HepG2 (cell line): ENCODE results near the gene PRTN3. TPM values are rescaled to one million over a fixed set of nuclear protein-coding genes. Genes with fewer than 3 reads are reported as not detected.

Experiments used
- AKNA ChIP-seq: sonication (generic); formaldehyde crosslinking; IDR thresholded peaks from 2 replicates; pipeline ENCODE4 v1.4.0; 2020; ENCODE audit warnings: missing genetic modification reagents, borderline replicate concordance
- JDP2 ChIP-seq: sonication (generic); formaldehyde crosslinking; IDR thresholded peaks from 2 replicates; pipeline ENCODE4 v1.8.1; 2022; ENCODE audit warnings: missing genetic modification reagents, borderline replicate concordance
- MXD1 ChIP-seq: sonication (generic); formaldehyde crosslinking; IDR thresholded peaks from 2 replicates; pipeline ENCODE4 v1.4.0; 2020; ENCODE audit warnings: mild to moderate bottlenecking, missing genetic modification reagents
- PHF20 ChIP-seq: sonication (generic); formaldehyde crosslinking; IDR thresholded peaks from 2 replicates; pipeline ENCODE4 v1.5.0; 2020; ENCODE audit warnings: mild to moderate bottlenecking, missing genetic modification reagents
- REPIN1 ChIP-seq: sonication (generic); formaldehyde crosslinking; IDR thresholded peaks from 2 replicates; pipeline ENCODE4 v1.8.0; 2022; ENCODE audit warnings: missing genetic modification reagents, low read depth, mild to moderate bottlenecking, borderline replicate concordance
- RFX1 ChIP-seq: fragments of 450-650 bp; IDR thresholded peaks from 2 replicates; pipeline ENCODE4 v1.6.1; 2017
- SAFB2 ChIP-seq: sonication (generic); formaldehyde crosslinking; IDR thresholded peaks from 2 replicates; pipeline ENCODE4 v1.5.1; 2020; ENCODE audit warnings: missing genetic modification reagents, low read depth, mild to moderate bottlenecking, borderline replicate concordance
- TBL1XR1 ChIP-seq: fragments of 150-350 bp; IDR thresholded peaks from 2 replicates; pipeline ENCODE4 v1.6.1; 2014; ENCODE audit warnings: borderline replicate concordance, low read length; ENCODE audit not compliant: partially characterized antibody
- ZEB1 ChIP-seq: IDR thresholded peaks from 2 replicates; pipeline ENCODE4 v1.6.1; 2012; ENCODE audit warnings: mild to moderate bottlenecking, low read depth, inconsistent platforms; ENCODE audit not compliant: insufficient replicate concordance
- ZFP36L1 ChIP-seq: sonication (generic); formaldehyde crosslinking; IDR thresholded peaks from 2 replicates; pipeline ENCODE4 v1.8.0; 2022; ENCODE audit warnings: mild to moderate bottlenecking, missing genetic modification reagents, moderate library complexity
- ZNF549 ChIP-seq: sonication (generic); formaldehyde crosslinking; IDR thresholded peaks from 2 replicates; pipeline ENCODE4 v1.5.0; 2020; ENCODE audit warnings: missing genetic modification reagents
- ZNF616 ChIP-seq: sonication (generic); formaldehyde crosslinking; IDR thresholded peaks from 2 replicates; pipeline ENCODE4 v1.5.0; 2020; ENCODE audit warnings: low read depth, mild to moderate bottlenecking, missing genetic modification reagents
- ZNF709 ChIP-seq: sonication (generic); formaldehyde crosslinking; IDR thresholded peaks from 2 replicates; pipeline ENCODE4 v1.5.0; 2020; ENCODE audit warnings: mild to moderate bottlenecking, missing genetic modification reagents
- polyA plus RNA-seq, 8 experiments: library from polyadenylated mRNA; depleted of rRNA in 3 of 8; stranded (reverse) in 7 of 8; unstranded in 1 of 8; fragments of >200 nt; fragmentation: Illumina TruSeq in 4 of 8; extraction: Trizol in 4 of 8; gene quantifications; 2 replicates each; pipeline versions ENCODE4 v1.2.1 to v1.2.3, GENCODE V29; 2011 to 2016; ENCODE audit warnings: low read depth in 4 of 8, missing spikeins in 1 of 8, mixed read lengths in 1 of 8; ENCODE audit not compliant: insufficient read depth in 1 of 8
- total RNA-seq, 5 experiments: library from RNA; depleted of rRNA; stranded (reverse); fragments of >200 nt; fragmentation: Illumina TruSeq; extraction: Trizol; gene quantifications; 2 replicates each; pipeline ENCODE4 v1.2.3, GENCODE V29; 2016; ENCODE audit warnings: low read depth in 1 of 5
- TF ChIP-seq, protein P1 (sequence below): IDR thresholded peaks from 2 replicates; pipeline ENCODE4 v1.6.1; 2016
- TF ChIP-seq, protein P2 (sequence below): sonication (generic); formaldehyde crosslinking; IDR thresholded peaks from 2 replicates; pipeline ENCODE4 v1.5.0; 2020; ENCODE audit warnings: missing genetic modification reagents
- TF ChIP-seq, protein P3 (sequence below): fragments of 450-650 bp; IDR thresholded peaks from 2 replicates; pipeline ENCODE4 v1.6.1; 2017; ENCODE audit warnings: mild to moderate bottlenecking

The PRTN3 gene
- total and polyA plus RNA-seq, 2 of the 13 experiments (the other 11 are each of a cell fraction or from before 2014, with no cell fraction given), result not detected

DNA sequence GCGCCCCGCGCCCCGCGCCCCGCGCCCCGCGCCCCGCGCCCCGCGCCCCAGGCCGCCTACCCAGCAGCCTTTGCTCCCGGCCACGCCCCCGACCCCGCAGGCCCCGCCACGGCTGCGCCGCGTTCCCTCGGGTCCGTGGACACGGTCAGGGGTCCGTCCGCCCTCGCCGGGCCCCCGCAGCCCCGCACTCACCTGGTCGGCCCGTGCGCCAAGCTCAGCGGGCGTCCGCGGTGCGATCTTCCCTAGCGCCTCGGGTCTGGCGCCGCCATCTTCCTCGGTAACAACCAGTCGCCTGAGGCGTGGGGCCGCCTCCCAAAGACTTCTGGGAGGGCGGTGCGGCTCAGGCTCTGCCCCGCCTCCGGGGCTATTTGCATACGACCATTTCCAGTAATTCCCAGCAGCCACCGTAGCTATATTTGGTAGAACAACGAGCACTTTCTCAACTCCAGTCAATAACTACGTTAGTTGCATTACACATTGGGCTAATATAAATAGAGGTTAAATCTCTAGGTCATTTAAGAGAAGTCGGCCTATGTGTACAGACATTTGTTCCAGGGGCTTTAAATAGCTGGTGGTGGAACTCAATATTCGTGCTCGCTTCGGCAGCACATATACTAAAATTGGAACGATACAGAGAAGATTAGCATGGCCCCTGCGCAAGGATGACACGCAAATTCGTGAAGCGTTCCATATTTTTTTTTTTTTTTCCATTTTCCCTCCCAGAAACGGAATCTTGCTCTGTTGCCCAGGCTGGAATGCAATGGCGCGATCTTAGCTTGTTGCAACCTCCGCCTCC, 52.3 kb downstream of the PRTN3 start, which contains the start of the genes MED16 and RNU6-9 (continued):
- TF ChIP-seq MXD1 (CRISPR knock-in tag), result no peak
- TF ChIP-seq PHF20, result peak; percentile 79
- TF ChIP-seq RFX1, result no peak
- TF ChIP-seq, protein P1, sequence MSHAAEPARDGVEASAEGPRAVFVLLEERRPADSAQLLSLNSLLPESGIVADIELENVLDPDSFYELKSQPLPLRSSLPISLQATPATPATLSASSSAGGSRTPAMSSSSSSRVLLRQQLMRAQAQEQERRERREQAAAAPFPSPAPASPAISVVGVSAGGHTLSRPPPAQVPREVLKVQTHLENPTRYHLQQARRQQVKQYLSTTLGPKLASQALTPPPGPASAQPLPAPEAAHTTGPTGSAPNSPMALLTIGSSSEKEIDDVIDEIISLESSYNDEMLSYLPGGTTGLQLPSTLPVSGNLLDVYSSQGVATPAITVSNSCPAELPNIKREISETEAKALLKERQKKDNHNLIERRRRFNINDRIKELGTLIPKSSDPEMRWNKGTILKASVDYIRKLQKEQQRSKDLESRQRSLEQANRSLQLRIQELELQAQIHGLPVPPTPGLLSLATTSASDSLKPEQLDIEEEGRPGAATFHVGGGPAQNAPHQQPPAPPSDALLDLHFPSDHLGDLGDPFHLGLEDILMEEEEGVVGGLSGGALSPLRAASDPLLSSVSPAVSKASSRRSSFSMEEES (CRISPR knock-in tag), result no peak
- 0 out of 2 replicates have a peak, but pooled peaks have one; percentile 28 for TF ChIP-seq ZFP36L1
- TF ChIP-seq, protein P2, sequence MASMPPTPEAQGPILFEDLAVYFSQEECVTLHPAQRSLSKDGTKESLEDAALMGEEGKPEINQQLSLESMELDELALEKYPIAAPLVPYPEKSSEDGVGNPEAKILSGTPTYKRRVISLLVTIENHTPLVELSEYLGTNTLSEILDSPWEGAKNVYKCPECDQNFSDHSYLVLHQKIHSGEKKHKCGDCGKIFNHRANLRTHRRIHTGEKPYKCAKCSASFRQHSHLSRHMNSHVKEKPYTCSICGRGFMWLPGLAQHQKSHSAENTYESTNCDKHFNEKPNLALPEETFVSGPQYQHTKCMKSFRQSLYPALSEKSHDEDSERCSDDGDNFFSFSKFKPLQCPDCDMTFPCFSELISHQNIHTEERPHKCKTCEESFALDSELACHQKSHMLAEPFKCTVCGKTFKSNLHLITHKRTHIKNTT (CRISPR knock-in tag), result no peak
- TF ChIP-seq ZNF549 (CRISPR knock-in tag), result no peak
- no peak for TF ChIP-seq ZNF709 (CRISPR knock-in tag)
- TF ChIP-seq TBL1XR1, result peak; percentile 37
- TF ChIP-seq REPIN1 (CRISPR knock-in tag), result 0 out of 2 replicates have a peak, but pooled peaks have one; percentile 30
- no peak for TF ChIP-seq JDP2 (CRISPR knock-in tag)
- TF ChIP-seq ZNF616 (CRISPR knock-in tag), result no peak
- TF ChIP-seq AKNA (CRISPR knock-in tag), result no peak
- no peak for TF ChIP-seq ZEB1
- TF ChIP-seq, protein P3, sequence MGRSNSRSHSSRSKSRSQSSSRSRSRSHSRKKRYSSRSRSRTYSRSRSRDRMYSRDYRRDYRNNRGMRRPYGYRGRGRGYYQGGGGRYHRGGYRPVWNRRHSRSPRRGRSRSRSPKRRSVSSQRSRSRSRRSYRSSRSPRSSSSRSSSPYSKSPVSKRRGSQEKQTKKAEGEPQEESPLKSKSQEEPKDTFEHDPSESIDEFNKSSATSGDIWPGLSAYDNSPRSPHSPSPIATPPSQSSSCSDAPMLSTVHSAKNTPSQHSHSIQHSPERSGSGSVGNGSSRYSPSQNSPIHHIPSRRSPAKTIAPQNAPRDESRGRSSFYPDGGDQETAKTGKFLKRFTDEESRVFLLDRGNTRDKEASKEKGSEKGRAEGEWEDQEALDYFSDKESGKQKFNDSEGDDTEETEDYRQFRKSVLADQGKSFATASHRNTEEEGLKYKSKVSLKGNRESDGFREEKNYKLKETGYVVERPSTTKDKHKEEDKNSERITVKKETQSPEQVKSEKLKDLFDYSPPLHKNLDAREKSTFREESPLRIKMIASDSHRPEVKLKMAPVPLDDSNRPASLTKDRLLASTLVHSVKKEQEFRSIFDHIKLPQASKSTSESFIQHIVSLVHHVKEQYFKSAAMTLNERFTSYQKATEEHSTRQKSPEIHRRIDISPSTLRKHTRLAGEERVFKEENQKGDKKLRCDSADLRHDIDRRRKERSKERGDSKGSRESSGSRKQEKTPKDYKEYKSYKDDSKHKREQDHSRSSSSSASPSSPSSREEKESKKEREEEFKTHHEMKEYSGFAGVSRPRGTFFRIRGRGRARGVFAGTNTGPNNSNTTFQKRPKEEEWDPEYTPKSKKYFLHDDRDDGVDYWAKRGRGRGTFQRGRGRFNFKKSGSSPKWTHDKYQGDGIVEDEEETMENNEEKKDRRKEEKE, result no peak
- no peak; the same call in 1 of the 2 replicates for TF ChIP-seq SAFB2 (CRISPR knock-in tag)
